Progenitor cell of endocrine pancreas (in vitro differentiated cells): ENCODE data around the gene POLQ. TPM values are rescaled to one million over a fixed set of nuclear protein-coding genes. Genes with fewer than 3 reads are reported as not detected.

Experiments
- DNase-seq: peaks from one replicate; pipeline ENCODE4 v3.0.0; 2021; ENCODE audit warnings: low spot score; ENCODE audit not compliant: unreplicated experiment
- H3K27ac Mint-ChIP-seq: 2 replicates; pipeline ENCODE4 v1.8.0; 2021; ENCODE audit warnings: mild to moderate bottlenecking, moderate library complexity, mixed read lengths
- H3K27me3 Mint-ChIP-seq: 2 replicates; pipeline ENCODE4 v1.8.0; 2021; ENCODE audit warnings: mixed read lengths
- H3K36me3 Mint-ChIP-seq: 2 replicates; pipeline ENCODE4 v1.8.0; 2022; ENCODE audit warnings: mixed read lengths; ENCODE audit not compliant: insufficient read depth
- H3K4me1 Mint-ChIP-seq: 2 replicates; pipeline ENCODE4 v1.8.0; 2021; ENCODE audit warnings: low read depth, mixed read lengths
- H3K4me3 Mint-ChIP-seq: 2 replicates; pipeline ENCODE4 v1.8.0; 2021; ENCODE audit warnings: low read depth, mild to moderate bottlenecking, moderate library complexity, mixed read lengths
- H3K9me3 Mint-ChIP-seq: 2 replicates; pipeline ENCODE4 v1.8.0; 2021; ENCODE audit warnings: low read depth, mixed read lengths
- CTCF ChIP-seq: fragments of 200-600 bp; sonication (generic); IDR thresholded peaks from one replicate; pipeline ENCODE4 v1.5.0; 2021; ENCODE audit warnings: antibody characterized with exemption, mild to moderate bottlenecking; ENCODE audit not compliant: unreplicated experiment
- total RNA-seq: library from RNA; stranded (reverse); gene quantifications from 2 replicates; pipeline ENCODE4 v1.2.1, GENCODE V29; 2021

Gene POLQ
- total RNA-seq, 1 donor from 2014 or later, result 9.9 TPM

- no peak for DNase-seq
- no peak for TF ChIP-seq CTCF
- Mint-ChIP-seq H3K27me3 (no peaks in the 10 kb centered on the region), H3K27ac (no peak overlapping the region), H3K9me3 (no peaks in the 10 kb centered on the region), H3K4me3 (no peak overlapping the region), H3K4me1 (peaks cover 1% of the 10 kb centered on the region), H3K36me3 (no peaks in the 10 kb centered on the region)
Measured at GRCh38 chr3:121557426-121557934, 11.7 kb upstream of the POLQ start.

DNA sequence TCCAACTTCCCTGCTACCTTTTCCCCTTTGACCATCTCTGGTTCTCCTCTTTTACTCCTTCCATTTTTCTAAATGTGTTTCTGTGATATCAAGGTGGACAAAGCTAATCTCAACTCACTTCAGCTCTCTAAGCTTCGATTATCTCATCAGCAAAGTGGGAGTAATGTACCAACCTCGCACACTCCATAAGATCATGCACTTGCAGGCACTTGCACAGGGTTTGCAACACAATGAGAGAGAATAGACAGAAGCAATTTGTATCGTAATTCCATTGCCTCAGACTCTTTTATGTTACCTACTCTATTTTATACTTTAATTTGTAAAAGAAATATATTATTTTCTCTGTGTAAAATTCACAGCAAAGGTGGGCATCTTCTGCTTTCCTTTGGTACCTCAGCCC lies 7.0 kb upstream of the POLQ start:
- no peak for DNase-seq
- Mint-ChIP-seq H3K27me3 (no peaks in the 10 kb centered on the region), H3K9me3 (no peaks in the 10 kb centered on the region), H3K4me3 (no peak overlapping the region), H3K27ac (no peak overlapping the region), H3K36me3 (no peaks in the 10 kb centered on the region), H3K4me1 (peaks cover 1% of the 10 kb centered on the region)
- TF ChIP-seq CTCF, result no peak

DNA sequence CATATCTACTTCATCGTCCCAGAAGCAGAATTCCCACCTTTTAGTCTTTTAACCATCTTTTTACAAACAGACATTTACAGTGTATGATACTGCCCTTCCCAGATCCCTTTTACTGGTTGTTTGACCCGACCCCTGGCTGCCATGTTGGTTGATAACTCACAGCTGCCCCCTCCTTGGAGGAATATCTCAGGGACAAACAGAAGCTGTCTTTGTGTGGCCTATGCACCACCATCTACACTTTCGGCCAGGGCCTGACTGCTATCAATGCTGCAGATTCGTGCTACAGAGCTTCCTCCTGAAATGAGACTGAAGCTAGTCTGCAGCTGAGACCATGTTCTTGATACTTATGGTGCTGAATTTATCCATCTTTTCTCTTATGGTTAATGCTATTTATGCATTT lies 6.6 kb upstream of the POLQ start:
- no peak for DNase-seq
- Mint-ChIP-seq H3K4me3 (no peak overlapping the region), H3K27ac (no peak overlapping the region), H3K9me3 (no peaks in the 10 kb centered on the region), H3K4me1 (peaks cover 1% of the 10 kb centered on the region), H3K27me3 (no peaks in the 10 kb centered on the region), H3K36me3 (no peaks in the 10 kb centered on the region)
- no peak for TF ChIP-seq CTCF

DNA sequence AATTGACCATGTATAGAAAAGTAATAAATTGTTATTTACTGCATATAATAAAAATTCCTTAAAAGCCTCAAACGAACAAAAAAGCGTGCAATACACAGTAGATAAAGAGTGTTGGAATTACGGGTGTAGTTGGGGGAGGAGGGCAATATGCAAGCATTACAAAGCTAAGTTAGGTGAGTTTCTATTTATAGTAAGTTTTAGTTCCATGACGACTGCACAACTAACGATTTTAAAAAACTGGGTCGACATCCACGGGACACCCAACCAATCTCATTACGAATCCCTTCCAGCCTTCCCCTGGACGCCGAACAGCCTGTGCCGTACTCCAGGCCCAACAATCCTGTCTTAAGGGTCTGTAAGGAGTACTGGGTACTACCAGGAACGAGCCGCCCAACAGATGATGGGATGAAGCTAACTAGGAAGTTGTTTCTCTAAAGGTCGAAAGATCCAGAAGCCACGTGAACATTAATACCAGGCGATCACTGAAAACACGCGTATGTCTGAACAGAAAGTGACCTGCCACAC lies 677 bp downstream of the POLQ start:
- Mint-ChIP-seq H3K27ac (peak overlapping the region; percentile 63), H3K4me3 (peak overlapping the region; percentile 85), H3K9me3 (no peaks in the 10 kb centered on the region), H3K36me3 (no peaks in the 10 kb centered on the region), H3K27me3 (no peaks in the 10 kb centered on the region), H3K4me1 (peaks cover 9% of the 10 kb centered on the region)
- no peak for DNase-seq
- no peak for TF ChIP-seq CTCF

DNA sequence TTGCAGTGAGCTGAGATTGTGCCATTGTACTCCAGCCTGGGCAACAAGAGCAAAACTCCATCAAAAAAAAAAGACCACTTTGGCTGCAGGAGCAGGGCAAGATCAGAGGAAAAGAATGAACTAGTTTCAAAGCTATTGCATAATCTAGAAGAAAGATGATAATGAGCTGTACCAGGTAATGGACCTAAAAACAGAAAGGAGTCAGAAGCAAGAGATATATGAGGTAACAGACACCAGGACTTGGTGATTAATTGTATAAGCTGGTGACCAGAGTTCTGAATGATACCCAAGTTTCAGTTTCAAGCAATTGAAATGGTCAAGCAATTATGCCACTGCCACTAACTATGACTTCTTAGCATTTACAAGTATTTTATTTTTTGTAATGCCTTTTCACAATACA lies 2.9 kb downstream of the POLQ start:
- no peak for DNase-seq
- no peak for TF ChIP-seq CTCF
- Mint-ChIP-seq H3K4me3 (no peak overlapping the region), H3K4me1 (peaks cover 10% of the 10 kb centered on the region), H3K27ac (no peak overlapping the region), H3K36me3 (no peaks in the 10 kb centered on the region), H3K27me3 (no peaks in the 10 kb centered on the region), H3K9me3 (no peaks in the 10 kb centered on the region)
